Stimulated activated naive CD8-positive, alpha-beta T cell treated with anti-CD3 and anti-CD28 coated beads, Interleukin-15, Interleukin-2, amounts not matched to agents 100 U/mL and 50 U/mL, for 24 hours (primary cell): ENCODE measurements around the gene SSMEM1.
"Not testable (repeated sequence)": the region's sequence is repeated elsewhere in the genome, so short reads cannot be mapped to it uniquely, and the experiment has no call there.

Source experiments
- ATAC-seq: fragments of 150-1000 bp; cut with Tn5 transposase; one replicate; pipeline ENCODE4 v1.10.0; 2021
- DNase-seq: peaks from one replicate; pipeline ENCODE4 v3.0.0; 2021

SSMEM1 gene

DNA sequence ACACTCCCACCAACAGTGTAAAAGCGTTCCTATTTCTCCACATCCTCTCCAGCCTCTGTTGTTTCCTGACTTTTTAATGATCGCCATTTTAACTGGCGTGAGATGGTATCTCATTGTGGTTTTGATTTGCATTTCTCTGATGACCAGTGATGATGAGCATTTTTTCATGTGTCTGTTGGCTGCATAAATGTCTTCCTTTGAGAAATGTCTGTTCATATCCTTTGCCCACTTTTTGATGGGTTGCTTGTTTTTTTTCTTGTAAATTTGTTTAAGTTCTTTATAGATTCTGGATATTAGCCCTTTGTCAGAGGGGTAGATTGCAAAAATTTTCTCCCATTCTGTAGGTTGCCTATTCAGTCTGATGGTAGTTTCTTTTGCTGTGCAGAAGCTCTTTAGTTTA, 42.0 kb downstream of the SSMEM1 start:
- ATAC-seq, DNase-seq: not testable (repeated sequence)

DNA sequence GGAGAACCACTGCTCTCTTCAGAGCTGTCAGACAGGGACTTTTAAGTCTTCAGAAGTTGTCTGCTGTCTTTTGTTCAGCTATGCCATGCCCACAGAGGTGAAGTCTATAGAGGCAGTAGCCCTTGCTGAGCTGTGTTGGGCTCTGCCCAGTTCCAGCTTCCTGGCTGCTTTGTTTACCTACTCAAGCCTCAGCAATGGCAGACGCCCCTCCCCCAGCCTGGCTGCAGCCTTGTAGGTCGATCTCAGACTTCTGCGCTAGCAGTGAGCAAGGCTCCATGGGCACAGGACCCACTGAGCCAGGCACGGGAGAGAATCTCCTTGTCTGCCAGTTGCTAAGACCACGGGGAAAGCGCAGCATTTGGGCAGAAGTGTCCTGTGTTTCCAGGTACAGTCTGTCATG, 46.9 kb downstream of the SSMEM1 start:
- ATAC-seq (no peak), DNase-seq (no peak)

DNA sequence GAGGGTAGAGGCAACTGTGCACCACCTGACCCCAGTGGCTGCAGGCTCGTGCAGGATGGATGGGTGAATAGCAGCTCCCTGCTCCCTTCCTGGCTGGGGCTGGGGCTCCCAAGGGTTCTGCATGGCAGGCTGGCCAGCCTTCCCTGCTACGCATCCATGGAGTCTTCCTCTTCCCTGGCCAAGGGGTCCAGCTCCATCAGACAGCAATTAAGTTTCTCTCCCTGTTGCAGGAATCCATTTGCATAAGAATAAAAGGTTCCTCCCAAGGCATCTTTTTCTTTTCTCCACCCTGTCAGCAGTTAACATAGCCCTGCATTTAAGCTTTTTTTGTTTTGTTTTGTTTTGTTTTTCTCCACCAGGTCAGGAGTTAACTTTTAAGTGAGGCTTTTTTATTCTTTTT, 49.0 kb downstream of the SSMEM1 start:
- ATAC-seq (no peak), DNase-seq (no peak)

DNA sequence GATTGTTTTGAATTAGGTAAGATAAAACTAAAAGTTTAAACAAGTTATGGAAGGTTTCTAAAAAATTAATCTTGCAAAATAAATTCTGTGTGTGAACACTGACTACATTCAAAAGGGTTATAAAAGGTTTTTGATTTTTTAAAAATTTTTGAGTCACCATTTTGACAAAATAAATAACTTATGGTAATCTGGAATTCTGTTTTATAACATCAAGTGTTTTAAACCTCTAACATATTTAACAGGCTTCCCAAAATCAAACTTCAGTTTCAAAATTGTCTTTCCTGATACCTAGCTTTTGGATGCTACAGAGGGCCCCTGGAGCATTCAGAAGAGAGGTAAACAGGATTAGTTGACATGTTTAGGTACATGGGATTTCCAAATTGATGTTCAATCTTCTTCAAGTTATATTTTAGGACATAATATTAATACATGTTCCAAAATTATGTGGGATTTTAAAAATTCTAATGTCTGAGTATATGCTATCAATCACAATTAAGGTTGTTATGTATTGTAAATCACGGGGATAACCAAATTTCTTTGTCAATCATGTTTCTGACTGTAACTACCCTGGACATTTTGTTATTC, 50.9 kb downstream of the SSMEM1 start:
- DNase-seq (no peak), ATAC-seq (no peak)

DNA sequence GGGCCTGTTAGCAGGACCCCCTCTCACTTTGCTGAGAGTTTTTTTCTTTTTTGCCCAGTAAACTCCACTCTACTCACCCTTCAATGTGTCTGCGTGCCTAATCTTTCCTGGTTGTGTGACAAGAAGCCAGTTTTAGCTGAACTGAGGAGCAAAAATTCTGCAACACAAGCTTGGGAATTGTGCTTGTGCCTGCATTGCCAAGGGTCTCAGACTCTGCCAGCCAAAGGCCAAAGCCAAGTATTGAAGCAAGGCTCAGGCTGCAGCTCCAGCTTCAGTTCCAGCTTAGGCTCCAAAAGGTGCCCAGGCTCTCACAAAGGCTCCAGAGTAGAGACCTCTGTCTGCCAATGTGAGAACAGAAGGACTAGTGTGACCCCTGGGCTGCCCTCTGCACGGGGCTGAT, 54.8 kb downstream of the SSMEM1 start:
- ATAC-seq = no peak

DNA sequence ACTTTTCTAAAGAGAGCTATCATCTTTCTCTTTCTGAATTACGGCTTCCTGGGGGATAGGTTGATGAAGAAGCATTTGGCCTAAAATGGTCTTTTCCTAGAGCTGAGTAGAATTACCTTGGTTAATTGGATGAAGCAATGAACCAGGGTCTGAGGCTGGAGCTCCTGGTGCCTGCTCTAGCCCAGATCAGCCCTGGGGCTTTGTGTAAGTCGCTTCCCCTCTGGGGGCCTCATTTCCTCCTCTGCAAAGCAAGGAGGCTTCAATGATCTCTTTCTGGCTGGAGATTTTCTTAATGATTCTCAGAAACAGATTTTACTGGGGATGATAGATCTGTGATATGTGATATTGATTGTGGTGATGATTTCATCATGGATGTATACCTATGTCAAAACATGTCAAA, 55.5 kb downstream of the SSMEM1 start:
- ATAC-seq (no peak), DNase-seq (no peak)

More for the DNA sequence above, 54.8 kb downstream of the SSMEM1 start:
- DNase-seq = no peak
